LNCaP clone FGC (cell line): Measurements from ENCODE around the gene CCNH.

Experiments
- DNase-seq: peaks from one replicate; pipeline ENCODE4 v3.0.0-alpha.2; 2011; ENCODE audit warnings: low read depth
- H3K4me3 ChIP-seq: 2 replicates; pipeline ENCODE4 v1.5.1; 2011; ENCODE audit warnings: mild to moderate bottlenecking, low read depth, low read length, control low read depth
- TF ChIP-seq, protein P1 (sequence below): IDR thresholded peaks from 2 replicates; pipeline ENCODE4 v1.5.1; 2012; ENCODE audit warnings: mild to moderate bottlenecking; ENCODE audit not compliant: control insufficient read depth, insufficient read depth; ENCODE audit errors: extremely low read depth

CCNH gene

DNA sequence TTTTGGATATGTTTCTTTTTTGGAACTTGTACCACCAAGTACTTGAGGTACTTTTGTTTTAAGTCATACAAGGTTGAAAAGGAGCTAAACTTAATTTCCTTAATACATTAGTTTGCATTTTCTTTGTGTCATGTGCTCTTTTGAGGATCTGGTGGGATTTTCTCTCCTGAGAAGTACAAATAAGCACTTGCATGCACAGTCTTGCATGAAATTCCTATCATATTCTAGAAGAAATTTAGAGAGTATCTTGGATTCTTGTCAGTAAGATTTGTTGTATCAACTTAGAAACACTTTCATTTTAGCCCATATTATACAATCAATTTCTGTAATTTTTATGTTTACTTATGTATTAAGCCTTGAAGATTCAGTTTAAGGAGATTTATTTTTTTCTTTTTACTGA, 64.9 kb downstream of the CCNH start:
- TF ChIP-seq, protein P1, sequence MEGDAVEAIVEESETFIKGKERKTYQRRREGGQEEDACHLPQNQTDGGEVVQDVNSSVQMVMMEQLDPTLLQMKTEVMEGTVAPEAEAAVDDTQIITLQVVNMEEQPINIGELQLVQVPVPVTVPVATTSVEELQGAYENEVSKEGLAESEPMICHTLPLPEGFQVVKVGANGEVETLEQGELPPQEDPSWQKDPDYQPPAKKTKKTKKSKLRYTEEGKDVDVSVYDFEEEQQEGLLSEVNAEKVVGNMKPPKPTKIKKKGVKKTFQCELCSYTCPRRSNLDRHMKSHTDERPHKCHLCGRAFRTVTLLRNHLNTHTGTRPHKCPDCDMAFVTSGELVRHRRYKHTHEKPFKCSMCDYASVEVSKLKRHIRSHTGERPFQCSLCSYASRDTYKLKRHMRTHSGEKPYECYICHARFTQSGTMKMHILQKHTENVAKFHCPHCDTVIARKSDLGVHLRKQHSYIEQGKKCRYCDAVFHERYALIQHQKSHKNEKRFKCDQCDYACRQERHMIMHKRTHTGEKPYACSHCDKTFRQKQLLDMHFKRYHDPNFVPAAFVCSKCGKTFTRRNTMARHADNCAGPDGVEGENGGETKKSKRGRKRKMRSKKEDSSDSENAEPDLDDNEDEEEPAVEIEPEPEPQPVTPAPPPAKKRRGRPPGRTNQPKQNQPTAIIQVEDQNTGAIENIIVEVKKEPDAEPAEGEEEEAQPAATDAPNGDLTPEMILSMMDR, result no peak
- H3K4me3 ChIP-seq, result no peak overlapping the region
- DNase-seq, result no peak

DNA sequence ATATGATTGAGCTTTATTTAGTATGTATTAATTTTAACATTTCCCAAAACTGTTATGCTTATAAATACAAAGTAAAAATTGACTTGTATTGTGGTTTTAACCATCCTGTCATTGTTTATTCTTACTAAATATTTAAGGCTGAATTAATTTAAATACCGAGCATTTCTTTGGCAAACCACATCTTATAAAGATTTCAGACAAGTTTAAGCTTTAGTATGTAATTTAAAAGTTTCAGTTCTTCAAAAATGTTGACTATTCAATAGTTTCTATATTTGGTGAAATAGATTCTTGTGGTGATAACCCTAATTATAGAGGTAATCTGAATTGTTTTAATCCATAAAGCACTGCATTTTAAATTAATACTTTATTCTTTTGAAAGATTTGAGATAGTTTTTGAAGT, 65.5 kb downstream of the CCNH start:
- H3K4me3 ChIP-seq, result no peak overlapping the region
- DNase-seq, result no peak
- TF ChIP-seq, protein P1, result no peak
